ENCODE results near the gene FBXL17. TPM values are rescaled to one million over a fixed set of nuclear protein-coding genes. Genes with fewer than 3 reads are reported as not detected.

Gene FBXL17
- polyA plus RNA-seq, 2 of the 4 experiments (the other 2 are of a cell fraction), result 8.7 to 9.1 TPM

DNA sequence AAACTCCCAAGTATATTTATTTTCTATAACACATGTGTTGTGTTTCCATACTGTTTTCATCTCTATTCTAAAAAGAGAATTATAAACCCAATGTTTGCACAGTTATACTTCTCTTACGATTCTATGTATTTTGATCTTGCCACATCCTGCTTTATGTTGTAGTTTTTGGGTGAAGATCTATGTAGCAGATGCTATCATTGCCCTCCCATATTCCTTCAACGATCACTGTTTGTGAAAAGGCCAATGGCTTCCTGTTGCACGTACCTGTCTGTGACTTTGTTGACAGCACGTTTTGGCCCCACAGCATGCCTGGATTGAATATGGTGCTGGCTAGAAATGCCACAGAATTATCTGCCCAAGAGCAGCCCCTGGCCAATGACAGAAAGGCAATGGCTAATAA, 456.7 kb downstream of the FBXL17 start:
- WGBS (ENCODE audit: missing lambda C conversion rate), result 55% methylated on average over 4 of the region's 4 CpGs

DNA sequence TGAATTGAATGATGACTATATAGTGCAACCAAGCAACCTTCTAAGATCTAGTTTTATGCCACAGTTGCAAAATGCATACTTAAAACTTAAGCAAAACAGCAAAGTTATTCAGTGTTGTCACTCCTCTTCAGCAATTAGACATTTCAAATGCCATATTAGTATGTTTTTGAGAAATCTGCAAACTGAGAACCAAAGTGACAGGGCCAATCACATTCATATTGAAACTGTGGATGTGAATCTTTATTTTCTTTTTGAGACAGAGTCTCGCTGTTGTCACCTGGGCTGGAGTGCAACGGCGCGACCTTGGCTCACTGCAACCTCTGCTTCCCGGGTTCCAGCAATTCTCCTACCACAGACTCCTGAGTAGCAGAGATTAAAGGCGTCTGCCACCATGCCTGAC, 461.9 kb downstream of the FBXL17 start:
- 80% methylated on average over 6 of the region's 6 CpGs for WGBS (ENCODE audit: missing lambda C conversion rate)
- ChIA-PET CTCF (no interaction called here), POLR2A (no interaction called here)
- Histone ChIP-seq H3K4me1 (no peaks in the 10 kb centered on the region), H3K4me3 (no peak overlapping the region), H3K4me2 (no peak overlapping the region), H3K27ac (no peak overlapping the region), H3K9me3 (no peaks in the 10 kb centered on the region)
- DNase-seq (ENCODE audit: low read depth in 1 of 2, low spot score in 1 of 2) (no peak), FAIRE-seq (no peak), ATAC-seq (no peak)
- TF ChIP-seq ZSCAN20 (CRISPR knock-in tag; IDR thresholded peaks at IDR 0.05), result no peak
- TF ChIP-seq MAFK (IDR thresholded peaks at IDR 0.05; ENCODE audit: partially characterized antibody), result peak; percentile 16

More for the DNA sequence above, 456.7 kb downstream of the FBXL17 start:
- Histone ChIP-seq H3K4me2 (no peak overlapping the region), H3K4me1 (no peaks in the 10 kb centered on the region), H3K27ac (no peak overlapping the region), H3K9me3 (no peaks in the 10 kb centered on the region), H3K4me3 (no peak overlapping the region)
- TF ChIP-seq, protein P1, sequence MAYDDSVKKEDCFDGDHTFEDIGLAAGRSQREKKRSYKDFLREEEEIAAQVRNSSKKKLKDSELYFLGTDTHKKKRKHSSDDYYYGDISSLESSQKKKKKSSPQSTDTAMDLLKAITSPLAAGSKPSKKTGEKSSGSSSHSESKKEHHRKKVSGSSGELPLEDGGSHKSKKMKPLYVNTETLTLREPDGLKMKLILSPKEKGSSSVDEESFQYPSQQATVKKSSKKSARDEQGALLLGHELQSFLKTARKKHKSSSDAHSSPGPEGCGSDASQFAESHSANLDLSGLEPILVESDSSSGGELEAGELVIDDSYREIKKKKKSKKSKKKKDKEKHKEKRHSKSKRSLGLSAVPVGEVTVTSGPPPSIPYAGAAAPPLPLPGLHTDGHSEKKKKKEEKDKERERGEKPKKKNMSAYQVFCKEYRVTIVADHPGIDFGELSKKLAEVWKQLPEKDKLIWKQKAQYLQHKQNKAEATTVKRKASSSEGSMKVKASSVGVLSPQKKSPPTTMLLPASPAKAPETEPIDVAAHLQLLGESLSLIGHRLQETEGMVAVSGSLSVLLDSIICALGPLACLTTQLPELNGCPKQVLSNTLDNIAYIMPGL (CRISPR knock-in tag; IDR thresholded peaks at IDR 0.05; ENCODE audit: borderline replicate concordance), result no peak
- TF ChIP-seq EHF (CRISPR knock-in tag; IDR thresholded peaks at IDR 0.05) (no peak), PHF8 (IDR thresholded peaks at IDR 0.05; ENCODE audit: borderline replicate concordance, low read depth) (no peak), FOXS1 (CRISPR knock-in tag; IDR thresholded peaks at IDR 0.05) (no peak), POLR2A (IDR thresholded peaks at IDR 0.05; ENCODE audit: low read length) (no peak), SMC3 (IDR thresholded peaks at IDR 0.05) (no peak)
- TF ChIP-seq, protein P2, sequence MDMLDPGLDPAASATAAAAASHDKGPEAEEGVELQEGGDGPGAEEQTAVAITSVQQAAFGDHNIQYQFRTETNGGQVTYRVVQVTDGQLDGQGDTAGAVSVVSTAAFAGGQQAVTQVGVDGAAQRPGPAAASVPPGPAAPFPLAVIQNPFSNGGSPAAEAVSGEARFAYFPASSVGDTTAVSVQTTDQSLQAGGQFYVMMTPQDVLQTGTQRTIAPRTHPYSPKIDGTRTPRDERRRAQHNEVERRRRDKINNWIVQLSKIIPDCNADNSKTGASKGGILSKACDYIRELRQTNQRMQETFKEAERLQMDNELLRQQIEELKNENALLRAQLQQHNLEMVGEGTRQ (IDR thresholded peaks at IDR 0.05), result no peak
- TF ChIP-seq, protein P3, sequence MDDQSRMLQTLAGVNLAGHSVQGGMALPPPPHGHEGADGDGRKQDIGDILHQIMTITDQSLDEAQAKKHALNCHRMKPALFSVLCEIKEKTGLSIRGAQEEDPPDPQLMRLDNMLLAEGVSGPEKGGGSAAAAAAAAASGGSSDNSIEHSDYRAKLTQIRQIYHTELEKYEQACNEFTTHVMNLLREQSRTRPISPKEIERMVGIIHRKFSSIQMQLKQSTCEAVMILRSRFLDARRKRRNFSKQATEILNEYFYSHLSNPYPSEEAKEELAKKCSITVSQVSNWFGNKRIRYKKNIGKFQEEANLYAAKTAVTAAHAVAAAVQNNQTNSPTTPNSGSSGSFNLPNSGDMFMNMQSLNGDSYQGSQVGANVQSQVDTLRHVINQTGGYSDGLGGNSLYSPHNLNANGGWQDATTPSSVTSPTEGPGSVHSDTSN (IDR thresholded peaks at IDR 0.05), result no peak
- TF ChIP-seq, protein P4, sequence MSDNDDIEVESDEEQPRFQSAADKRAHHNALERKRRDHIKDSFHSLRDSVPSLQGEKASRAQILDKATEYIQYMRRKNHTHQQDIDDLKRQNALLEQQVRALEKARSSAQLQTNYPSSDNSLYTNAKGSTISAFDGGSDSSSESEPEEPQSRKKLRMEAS (IDR thresholded peaks at IDR 0.05), result no peak
- POLR2A ChIA-PET, result no interaction called here
- FAIRE-seq (no peak), ATAC-seq (no peak), DNase-seq (ENCODE audit: low read depth in 1 of 2, low spot score in 1 of 2) (no peak)
- CTCF ChIA-PET, result no interaction called here

DNA sequence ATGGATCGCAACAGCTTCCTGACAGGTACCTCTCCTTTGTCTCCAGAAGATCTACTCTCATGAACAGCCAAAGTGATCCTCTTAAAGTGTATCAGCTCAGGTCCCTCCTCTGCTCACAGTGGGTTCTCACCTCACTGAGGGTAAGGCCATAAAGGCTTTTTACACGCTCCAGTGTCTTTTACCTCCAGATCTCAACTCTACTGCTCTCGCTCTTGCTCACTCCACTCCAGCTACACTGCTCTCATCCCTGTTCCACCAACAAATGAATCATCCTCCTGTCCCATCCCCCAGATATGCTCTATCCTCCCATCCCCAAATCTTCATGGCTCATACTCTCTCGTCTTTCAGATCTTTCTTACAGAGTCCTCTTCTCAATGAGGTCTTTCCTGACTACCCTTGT, 462.5 kb downstream of the FBXL17 start:
- WGBS (ENCODE audit: missing lambda C conversion rate), result 88% methylated on average over 4 of the region's 4 CpGs
- no peak for TF ChIP-seq KDM1A (IDR thresholded peaks at IDR 0.05; ENCODE audit: low read depth)
- no peak for TF ChIP-seq NR3C1 (IDR thresholded peaks at IDR 0.05)
- no peak for TF ChIP-seq TP53 (CRISPR knock-in tag; IDR thresholded peaks at IDR 0.05)
- no peak for TF ChIP-seq RFX5 (IDR thresholded peaks at IDR 0.05)
- TF ChIP-seq, protein P3 (IDR thresholded peaks at IDR 0.05), result no peak
- no peak for TF ChIP-seq HOXB13 (CRISPR knock-in tag; IDR thresholded peaks at IDR 0.05; ENCODE audit: low read depth)
- TF ChIP-seq PHF8 (IDR thresholded peaks at IDR 0.05; ENCODE audit: borderline replicate concordance, low read depth), result no peak
- no peak for TF ChIP-seq HOXB5 (CRISPR knock-in tag; IDR thresholded peaks at IDR 0.05)
- TF ChIP-seq HDAC2 (IDR thresholded peaks at IDR 0.05), result no peak
- no peak for TF ChIP-seq RAD21 (conservative IDR thresholded peaks at IDR 0.05 in 1 of 2, IDR thresholded peaks at IDR 0.05 in 1 of 2)
- TF ChIP-seq GATA3 (IDR thresholded peaks at IDR 0.05; ENCODE audit: borderline replicate concordance), result no peak
- TF ChIP-seq, protein P5, sequence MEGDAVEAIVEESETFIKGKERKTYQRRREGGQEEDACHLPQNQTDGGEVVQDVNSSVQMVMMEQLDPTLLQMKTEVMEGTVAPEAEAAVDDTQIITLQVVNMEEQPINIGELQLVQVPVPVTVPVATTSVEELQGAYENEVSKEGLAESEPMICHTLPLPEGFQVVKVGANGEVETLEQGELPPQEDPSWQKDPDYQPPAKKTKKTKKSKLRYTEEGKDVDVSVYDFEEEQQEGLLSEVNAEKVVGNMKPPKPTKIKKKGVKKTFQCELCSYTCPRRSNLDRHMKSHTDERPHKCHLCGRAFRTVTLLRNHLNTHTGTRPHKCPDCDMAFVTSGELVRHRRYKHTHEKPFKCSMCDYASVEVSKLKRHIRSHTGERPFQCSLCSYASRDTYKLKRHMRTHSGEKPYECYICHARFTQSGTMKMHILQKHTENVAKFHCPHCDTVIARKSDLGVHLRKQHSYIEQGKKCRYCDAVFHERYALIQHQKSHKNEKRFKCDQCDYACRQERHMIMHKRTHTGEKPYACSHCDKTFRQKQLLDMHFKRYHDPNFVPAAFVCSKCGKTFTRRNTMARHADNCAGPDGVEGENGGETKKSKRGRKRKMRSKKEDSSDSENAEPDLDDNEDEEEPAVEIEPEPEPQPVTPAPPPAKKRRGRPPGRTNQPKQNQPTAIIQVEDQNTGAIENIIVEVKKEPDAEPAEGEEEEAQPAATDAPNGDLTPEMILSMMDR (IDR thresholded peaks at IDR 0.05), result no peak
- no peak for TF ChIP-seq MAZ (IDR thresholded peaks at IDR 0.05; ENCODE audit: borderline replicate concordance, low read depth, low read length)
- no peaks in the 10 kb centered on the region for H3K4me1 ChIP-seq
- no peak for FAIRE-seq
- H3K4me2 ChIP-seq, result no peak overlapping the region
- POLR2A ChIA-PET, result no interaction called here
- no peak overlapping the region for H3K4me3 ChIP-seq
- no peaks in the 10 kb centered on the region for H3K9me3 ChIP-seq
- no peak; a peak in 1 of 6 replicates for ATAC-seq
- H3K27ac ChIP-seq, result no peak overlapping the region
- DNase-seq (ENCODE audit: low read depth in 1 of 2, low spot score in 1 of 2), result no peak
- CTCF ChIA-PET, result no interaction called here

All from A549 (cell line).